ENCODE measurements around the gene NFATC4. TPM values are rescaled to one million over a fixed set of nuclear protein-coding genes. Genes with fewer than 3 reads are reported as not detected.

Gene NFATC4
- total RNA-seq, 4 donors from 2014 or later, result 58.6 to 132 (median 99.1) TPM

GRCh38 chr14:24406416-24406815 is 38.4 kb downstream of the NFATC4 start:
- DNase-seq (ENCODE audit: low spot score in 2 of 2), result no peak
- H3K36me3 ChIP-seq, result peaks cover 0 to 54% (median 0%) of the 10 kb centered on the region in 3 donors
- no peaks in the 10 kb centered on the region for H3K9me3 ChIP-seq
- no peak overlapping the region for H3K27ac ChIP-seq
- TF ChIP-seq EP300 (IDR thresholded peaks at IDR 0.05), result no peak
- TF ChIP-seq POLR2A (IDR thresholded peaks at IDR 0.05), result no peak
- TF ChIP-seq CTCF (IDR thresholded peaks at IDR 0.05), result no peak
- H3K27me3 ChIP-seq, result no peaks in the 10 kb centered on the region
- WGBS, 2 donors, result 85 to 88% methylated on average over 6 of the region's 6 CpGs
- peaks cover 0 to 39% (median 13%) of the 10 kb centered on the region in 4 donors for H3K4me1 ChIP-seq
- no peak overlapping the region for H3K4me3 ChIP-seq

DNA sequence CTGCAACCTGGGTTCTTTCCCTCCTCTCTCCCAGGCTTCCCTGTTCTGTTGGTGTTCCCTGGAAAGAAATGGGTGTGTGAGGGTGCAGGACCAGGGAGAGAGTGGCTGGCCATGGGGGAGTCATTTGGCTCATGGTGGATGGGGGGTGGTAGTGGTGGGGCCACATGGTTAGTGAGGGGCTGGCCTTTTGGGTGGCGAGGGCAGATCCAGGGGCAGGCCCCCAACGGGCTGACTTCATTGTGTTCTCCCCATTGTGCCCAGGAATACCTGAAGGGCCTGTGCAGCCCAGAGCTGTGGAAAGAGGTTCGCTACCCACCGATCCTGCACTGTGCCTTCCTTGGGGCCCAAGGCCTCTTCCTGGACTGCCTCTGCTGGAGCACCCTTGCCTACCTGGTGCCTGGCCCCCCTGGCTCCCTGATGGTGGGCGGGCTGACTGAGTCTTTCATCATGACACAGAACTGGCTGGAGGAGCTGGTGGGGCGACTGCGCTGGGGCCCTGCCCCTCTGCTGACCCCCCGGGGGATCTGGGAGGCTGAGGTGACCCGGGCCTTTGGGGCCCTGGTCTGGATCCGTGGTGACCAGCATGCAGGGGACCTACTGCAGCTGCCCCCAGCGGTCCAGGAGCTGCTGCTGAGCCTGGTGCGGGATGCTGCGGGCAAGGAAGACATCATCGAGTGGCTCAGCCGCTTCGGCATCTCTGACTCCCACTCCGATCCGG is 39.8 kb downstream of the NFATC4 start:
- H3K27me3 ChIP-seq, result no peaks in the 10 kb centered on the region
- 90 to 94% methylated on average over 14 to 18 of the region's 18 CpGs for WGBS, 2 donors
- H3K9me3 ChIP-seq, result no peaks in the 10 kb centered on the region
- H3K27ac ChIP-seq, result no peak overlapping the region
- TF ChIP-seq CTCF (IDR thresholded peaks at IDR 0.05), result no peak
- H3K36me3 ChIP-seq, result peaks cover 0 to 66% (median 0%) of the 10 kb centered on the region in 3 donors
- DNase-seq (ENCODE audit: low spot score in 2 of 2), result no peak
- H3K4me3 ChIP-seq, result no peak overlapping the region
- H3K4me1 ChIP-seq, result peaks cover 0 to 29% (median 10%) of the 10 kb centered on the region in 4 donors

GRCh38 chr14:24408764-24409163 is 40.8 kb downstream of the NFATC4 start:
- WGBS, 2 donors, result 37 to 48% methylated on average over 3 of the region's 3 CpGs
- TF ChIP-seq CTCF (IDR thresholded peaks at IDR 0.05), result no peak
- TF ChIP-seq EP300 (IDR thresholded peaks at IDR 0.05), result no peak
- no peak for TF ChIP-seq POLR2A (IDR thresholded peaks at IDR 0.05)

DNA sequence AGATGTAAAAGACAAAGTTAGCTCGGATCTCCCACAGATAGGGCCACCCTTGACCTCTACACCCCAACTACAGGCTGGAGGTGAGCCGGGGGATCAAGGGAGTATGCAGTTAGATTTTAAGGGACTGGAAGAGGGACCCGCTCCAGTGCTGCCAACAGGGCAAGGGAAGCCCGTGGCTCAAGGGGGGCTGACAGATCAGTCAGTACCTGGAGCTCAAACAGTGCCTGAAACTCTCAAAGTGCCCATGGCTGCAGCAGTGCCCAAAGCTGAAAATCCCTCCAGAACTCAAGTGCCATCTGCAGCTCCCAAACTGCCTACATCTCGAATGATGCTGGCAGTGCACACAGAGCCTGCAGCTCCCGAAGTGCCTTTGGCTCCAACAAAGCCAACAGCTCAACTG is 41.2 kb downstream of the NFATC4 start:
- WGBS, 2 donors, result 70 to 71% methylated on average over 5 of the region's 6 CpGs
- no peak for DNase-seq (ENCODE audit: low spot score in 2 of 2)
- Histone ChIP-seq H3K4me1 (peaks cover 0 to 15% (median 3%) of the 10 kb centered on the region in 4 donors), H3K36me3 (peaks cover 0 to 80% (median 0%) of the 10 kb centered on the region in 3 donors), H3K9me3 (no peaks in the 10 kb centered on the region), H3K27ac (no peak overlapping the region), H3K27me3 (no peaks in the 10 kb centered on the region), H3K4me3 (no peak overlapping the region)
- TF ChIP-seq POLR2A (IDR thresholded peaks at IDR 0.05), result no peak
- TF ChIP-seq CTCF (IDR thresholded peaks at IDR 0.05), result no peak
- no peak for TF ChIP-seq EP300 (IDR thresholded peaks at IDR 0.05)

More at GRCh38 chr14:24408764-24409163, 40.8 kb downstream of the NFATC4 start:
- Histone ChIP-seq H3K9me3 (no peaks in the 10 kb centered on the region), H3K4me1 (peaks cover 0 to 19% (median 5%) of the 10 kb centered on the region in 4 donors), H3K27me3 (no peaks in the 10 kb centered on the region), H3K4me3 (no peak overlapping the region), H3K36me3 (peaks cover 0 to 76% (median 0%) of the 10 kb centered on the region in 3 donors), H3K27ac (no peak overlapping the region)
- DNase-seq (ENCODE audit: low spot score in 2 of 2), result no peak

DNA sequence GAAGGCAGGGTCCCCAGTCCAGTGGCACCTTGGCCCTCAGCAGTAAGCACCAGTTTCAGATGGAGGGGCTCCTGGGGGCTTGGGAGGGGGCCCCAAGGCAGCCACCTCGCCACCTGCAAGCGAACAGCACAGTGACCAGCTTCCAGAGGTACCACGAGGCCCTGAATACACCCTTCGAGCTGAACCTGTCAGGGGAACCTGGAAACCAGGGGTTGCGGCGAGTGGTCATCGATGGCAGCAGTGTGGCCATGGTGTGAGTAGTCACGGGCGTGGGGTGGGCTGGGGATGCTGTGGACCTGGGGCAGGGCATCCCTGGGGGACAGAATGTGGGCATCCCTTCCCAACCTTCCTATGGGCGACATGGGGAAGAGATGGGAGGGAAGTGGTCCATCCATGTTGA is 42.0 kb downstream of the NFATC4 start:
- no peak overlapping the region for H3K27ac ChIP-seq
- DNase-seq (ENCODE audit: low spot score in 2 of 2), result no peak
- H3K4me3 ChIP-seq, result no peak overlapping the region
- WGBS, 2 donors, result 97 to 99% methylated on average over 10 of the region's 10 CpGs
- H3K36me3 ChIP-seq, result peaks cover 0 to 88% (median 0%) of the 10 kb centered on the region in 3 donors
- TF ChIP-seq CTCF (IDR thresholded peaks at IDR 0.05), result no peak
- TF ChIP-seq EP300 (IDR thresholded peaks at IDR 0.05), result no peak
- no peak for TF ChIP-seq POLR2A (IDR thresholded peaks at IDR 0.05)
- H3K27me3 ChIP-seq, result no peaks in the 10 kb centered on the region
- H3K4me1 ChIP-seq, result peaks cover 0 to 9% (median 0%) of the 10 kb centered on the region in 4 donors
- H3K9me3 ChIP-seq, result no peaks in the 10 kb centered on the region

Data from tibial nerve (tissue), 4 donors.